ENCODE results near the gene RMC1.
"Not testable (repeated sequence)": the region's sequence is repeated elsewhere in the genome, so short reads cannot be mapped to it uniquely, and the experiment has no call there.

RMC1 gene

DNA sequence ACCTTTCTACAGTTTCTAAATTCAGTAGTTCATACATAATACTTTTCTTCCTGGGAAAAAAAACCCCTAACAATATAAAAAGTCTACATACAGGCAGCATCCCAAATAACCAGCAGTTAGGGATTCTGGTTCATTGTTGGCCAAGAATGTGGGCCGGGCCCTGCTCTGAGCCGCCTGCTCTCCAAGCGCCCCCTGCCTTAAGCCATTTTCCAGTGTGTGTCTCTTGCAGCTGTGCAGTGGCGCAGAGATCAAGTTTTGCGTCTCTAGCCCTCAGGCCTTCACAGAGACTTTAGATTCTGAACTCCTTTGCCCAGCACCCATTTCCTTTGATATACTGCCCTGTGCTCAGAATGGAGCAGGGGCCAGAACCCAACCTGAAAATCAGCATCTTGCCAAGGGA lies 32.9 kb downstream of the RMC1 start:
- no peak for DNase-seq

DNA sequence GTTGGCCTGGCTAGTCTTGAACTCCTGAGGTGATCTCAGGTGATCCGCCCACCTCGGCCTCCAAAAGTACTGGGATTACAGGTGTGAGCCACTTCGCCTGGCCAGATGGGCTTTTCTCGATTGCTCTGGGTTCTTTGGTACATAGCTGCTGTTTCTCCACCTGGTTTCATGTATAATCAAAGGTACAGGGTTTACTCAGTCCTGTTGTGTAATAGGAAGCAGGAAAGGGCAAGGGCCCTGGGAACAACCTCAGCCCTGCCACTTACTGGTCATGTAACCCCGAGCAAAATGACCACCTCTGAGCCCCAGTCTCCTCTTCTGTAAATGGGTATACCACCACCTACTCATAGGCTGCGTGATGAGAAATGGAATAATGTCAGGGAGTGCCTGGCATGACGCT lies 34.0 kb downstream of the RMC1 start:
- DNase-seq: no peak

DNA sequence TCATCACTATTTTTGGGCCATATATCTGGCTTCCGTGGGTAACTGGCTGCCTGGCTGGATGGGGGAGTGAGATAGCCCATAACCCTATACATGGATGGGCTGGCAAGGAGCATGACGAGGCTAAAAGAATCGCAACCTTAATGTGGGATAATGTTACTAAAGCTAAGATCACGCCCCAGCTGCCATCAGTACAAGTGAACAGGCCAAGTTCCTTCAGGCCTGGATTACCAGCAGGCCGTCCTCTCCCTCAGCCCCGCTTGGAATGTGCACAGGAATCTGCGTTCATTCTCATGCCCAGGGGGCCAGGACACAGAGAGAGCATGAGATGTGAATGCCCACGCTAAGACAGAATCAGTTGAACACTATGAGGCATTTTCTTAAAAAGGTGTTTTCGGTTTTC lies 34.7 kb downstream of the RMC1 start:
- DNase-seq: no peak

DNA sequence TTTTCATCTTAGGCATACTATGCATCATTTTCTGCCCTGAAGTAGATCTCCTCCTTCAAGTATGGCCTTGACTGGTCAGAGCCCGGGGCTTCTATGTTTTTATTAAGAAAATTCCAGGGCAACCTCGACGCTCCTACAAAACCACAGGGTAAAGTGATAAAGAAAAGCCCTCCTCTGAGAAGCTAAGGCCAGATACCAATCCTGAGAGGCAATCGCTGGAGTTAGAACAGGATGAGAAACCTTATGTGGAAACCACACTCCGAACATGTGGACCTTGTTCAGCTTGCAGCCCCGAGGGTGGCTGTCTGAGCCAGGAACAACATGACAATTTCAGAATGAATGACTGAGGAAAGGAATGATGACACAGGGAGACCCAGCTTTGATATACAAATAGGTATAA lies 35.6 kb downstream of the RMC1 start:
- DNase-seq: no peak

DNA sequence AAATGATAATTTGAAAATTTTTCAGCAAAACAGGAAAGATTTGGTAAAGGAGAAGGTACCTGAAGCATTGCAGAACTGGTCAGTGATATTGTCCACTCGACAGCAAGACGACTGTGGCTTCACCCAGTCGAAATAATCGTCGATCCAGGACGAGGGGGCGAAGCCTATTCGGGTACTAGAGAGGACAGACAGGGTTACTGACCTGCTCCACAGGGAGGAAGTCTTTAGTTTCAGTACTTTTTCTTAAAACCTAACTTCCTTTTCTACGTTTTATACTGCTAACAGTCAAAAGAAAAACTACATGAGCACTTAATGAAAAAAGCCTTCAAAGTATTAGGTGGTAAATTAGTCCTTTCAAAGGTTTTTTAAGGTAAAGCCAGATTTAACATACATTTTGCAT lies 36.0 kb downstream of the RMC1 start:
- no peak for DNase-seq

DNA sequence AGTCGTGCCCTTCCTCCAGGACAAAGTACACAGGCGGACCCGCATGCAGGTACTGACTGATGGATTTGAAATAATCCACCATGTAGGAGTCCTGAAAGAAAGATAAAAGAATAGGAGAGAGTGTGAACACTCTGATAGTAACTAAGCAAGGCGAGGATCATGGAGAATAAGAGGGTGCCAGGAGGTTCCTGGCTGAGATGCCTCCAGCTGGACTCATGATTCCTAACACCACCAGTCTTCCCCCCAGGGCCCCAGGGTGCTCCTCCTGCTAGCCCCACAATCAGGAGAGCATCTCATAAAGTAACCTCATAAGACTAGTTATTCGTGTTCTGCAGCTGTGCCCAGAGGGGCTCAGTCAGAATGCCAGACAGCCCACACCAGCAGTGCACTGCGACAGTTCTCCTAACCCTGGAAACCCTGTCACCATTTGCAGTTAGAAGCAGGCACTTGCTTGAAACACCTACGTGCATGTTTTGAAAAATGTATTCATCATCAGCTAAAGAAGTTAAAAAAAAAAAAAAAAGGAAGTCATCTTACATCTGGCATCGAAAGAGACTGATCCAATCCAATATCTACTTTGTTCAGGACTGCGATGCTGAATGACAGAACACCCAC lies 36.7 kb downstream of the RMC1 start:
- no peak for DNase-seq

DNA sequence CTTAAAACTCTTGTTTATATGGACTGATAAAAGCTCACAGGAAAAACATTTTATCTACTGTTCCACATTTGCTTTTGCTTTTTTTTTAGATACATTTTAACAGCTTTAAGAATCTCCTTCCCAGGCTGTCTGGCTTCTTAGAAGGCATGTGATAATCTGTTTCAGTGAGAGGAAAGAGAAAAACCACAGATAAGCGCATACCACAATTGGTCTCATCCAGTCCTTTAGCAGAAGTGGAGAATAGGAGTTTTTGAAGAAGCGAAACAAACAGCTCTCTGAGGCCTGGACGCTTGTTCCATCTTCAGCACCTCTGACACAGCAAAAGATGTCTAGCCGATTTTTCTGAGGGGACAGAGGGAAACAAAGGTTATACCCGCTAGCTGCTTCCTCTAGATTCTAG lies 37.6 kb downstream of the RMC1 start:
- DNase-seq: no peak

DNA sequence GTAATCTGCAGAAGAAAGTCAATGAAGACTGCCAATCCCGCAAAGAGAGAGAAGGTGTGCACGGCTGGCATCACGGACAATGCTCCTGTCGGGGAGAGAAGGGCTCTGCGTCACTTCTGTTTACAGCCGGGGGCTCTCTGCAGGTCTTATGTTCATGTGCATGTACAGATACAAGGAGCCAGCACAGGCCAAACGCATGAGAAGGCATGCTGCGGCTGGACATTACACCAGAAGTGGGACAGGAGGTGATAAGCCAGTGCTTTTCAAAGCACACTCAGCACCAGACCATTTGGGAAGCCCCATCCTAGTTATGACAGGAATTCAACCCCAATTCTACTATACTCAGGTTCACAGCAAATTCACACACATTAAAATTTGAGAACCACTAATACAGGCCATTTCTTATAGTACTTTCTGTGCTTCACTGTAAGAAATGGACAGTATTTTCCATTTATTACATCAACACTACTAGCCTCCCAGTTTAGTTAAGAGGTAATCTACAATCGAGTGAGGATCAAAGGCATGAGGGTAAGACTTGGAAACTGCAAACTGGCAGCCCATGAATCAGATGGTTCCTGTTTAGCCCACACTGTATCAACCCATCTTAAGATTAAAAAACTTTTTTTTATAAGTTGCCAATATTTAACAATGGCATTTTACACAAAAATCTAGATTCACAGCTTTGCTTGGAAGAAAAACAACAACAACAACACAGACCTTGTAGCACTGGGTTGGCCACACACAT lies 38.2 kb downstream of the RMC1 start:
- no peak for DNase-seq

DNA sequence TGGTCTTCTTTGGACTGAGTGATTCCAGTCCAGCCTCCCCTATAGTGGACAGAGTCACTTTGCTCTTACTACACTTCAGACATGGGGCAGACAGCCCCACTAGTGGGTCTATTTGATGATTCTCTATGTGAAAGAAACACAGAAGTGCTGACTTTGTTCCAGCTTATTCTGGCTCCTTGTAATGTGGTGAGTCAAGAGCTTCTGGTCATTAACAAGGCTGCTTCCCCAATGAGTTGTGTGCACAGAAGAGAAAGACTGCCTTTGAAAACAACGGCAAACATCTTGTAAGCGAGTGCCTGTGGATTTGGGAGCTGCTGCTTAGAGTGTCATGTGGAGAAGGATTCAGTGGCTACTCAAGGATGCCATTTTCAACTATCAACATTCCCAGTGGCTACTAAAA lies 39.1 kb downstream of the RMC1 start:
- DNase-seq: no peak

DNA sequence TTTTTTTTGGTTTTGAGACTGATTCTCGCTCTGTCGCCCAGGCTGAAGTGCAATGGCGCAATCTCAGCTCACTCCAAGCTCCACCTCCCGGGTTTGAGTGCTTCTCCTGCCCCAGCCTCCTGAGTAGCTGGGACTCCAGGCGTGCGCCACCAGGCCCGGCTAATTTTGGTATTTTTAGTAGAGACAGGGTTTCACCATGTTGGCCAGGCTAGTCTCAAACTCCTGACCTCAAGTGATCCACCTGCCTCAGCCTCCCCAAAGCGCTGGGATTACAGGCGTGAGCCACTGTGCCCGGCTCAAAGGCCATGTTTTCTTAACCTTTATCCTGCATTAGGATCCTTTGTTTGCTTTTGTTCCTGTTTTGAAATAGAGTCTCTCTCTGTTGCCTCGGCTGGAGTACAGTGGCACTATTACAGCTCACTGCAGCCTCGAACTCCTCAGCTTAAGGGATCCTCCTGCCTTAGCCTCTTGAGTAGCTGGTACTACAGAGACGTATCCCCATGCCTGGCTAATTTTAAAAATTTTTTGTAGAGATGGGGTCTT lies 42.0 kb downstream of the RMC1 start:
- no peak for DNase-seq

DNA sequence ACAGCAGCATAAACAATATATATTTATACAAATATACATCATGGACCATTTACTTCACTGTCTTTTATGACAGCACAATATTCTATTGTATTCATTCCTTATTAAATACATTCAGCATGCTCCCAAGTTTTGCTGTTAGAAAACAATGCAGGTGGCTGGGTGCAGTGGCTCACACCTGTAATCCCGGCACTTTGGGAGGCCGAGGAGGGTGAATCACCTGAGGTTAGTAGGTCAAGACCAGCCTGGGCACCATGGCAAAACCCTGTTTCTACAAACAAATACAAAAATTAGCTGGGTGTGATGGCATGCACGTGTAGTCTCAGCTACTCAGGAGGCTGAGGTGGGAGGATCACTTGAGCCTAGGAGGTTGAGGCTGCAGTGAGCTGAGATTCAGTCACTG lies 44.0 kb downstream of the RMC1 start:
- no peak for DNase-seq

DNA sequence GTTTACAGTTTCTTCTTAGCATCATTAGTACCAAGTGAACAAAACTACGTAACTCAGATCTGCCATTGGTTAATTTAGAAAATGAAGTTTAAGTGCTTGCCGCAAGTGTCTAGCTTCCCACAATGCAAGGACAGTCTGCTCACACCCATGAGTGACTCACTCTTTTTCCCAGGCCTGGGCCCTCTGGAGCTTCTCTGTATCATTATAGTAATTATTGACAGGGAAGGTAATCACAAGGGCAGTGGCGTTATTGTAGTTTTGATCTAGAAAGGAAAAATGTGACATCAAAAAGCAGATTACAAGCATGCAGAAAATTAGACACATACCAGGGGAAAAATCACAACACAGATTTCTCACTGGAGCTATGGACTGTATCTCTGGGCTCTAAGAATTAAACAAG lies 44.5 kb downstream of the RMC1 start:
- peak; percentile 2 for DNase-seq

DNA sequence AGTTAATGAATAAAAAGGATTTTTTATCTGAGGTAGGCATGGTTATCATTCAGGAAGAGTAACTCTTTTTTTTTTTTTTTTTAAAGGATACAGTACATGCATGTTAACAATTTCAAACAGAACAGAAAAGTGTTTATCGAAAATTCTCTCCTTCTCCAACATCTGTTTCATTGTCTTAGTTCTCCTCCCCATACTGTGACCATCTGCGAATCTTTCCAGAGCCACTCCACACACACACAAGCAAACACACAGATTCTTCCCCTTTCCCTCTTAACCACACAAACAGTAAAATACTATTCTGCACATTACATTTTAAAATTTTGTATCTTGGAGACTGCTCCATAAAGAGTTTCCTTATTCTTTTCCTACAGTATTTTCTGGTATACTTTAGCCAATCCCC lies 45.0 kb downstream of the RMC1 start:
- DNase-seq: no peak

DNA sequence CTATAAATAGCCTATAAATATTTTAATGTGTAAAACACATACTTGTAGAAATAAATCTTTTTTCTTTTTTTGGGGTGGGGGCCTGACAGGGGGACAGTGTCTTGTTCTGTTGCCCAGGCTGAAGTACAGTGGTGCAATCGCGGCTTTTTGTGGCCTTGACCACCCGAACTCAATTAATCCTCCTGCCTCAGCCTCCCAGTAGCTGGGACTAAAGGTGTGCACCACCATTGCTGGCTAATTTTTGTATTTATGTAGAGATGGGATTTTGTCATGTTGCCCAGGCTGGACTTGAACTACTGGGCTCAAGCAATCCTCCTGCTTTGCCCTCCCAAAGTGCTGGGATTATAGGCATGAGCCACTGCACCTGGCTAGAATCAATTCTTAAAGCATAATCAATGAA lies 45.4 kb downstream of the RMC1 start:
- no peak for DNase-seq

DNA sequence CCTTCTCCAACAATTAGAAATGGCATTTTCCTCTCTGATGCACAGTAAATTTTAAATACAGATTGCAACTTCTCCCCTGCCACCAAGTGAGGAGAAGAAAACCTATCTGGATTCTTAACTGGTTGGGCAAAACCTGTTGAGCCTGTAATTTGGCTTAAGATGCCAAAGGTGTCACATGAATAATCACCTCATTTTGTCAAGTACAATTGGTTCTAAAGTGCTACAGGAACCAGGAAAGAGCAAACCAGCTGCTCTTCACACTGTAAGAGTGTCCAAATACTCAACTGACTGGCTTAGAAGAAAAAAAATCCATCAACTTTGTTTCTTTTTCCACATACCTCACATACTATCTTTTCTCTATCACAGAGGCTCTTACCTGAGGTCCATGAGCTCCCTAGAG lies 47.6 kb downstream of the RMC1 start:
- no peak for DNase-seq

DNA sequence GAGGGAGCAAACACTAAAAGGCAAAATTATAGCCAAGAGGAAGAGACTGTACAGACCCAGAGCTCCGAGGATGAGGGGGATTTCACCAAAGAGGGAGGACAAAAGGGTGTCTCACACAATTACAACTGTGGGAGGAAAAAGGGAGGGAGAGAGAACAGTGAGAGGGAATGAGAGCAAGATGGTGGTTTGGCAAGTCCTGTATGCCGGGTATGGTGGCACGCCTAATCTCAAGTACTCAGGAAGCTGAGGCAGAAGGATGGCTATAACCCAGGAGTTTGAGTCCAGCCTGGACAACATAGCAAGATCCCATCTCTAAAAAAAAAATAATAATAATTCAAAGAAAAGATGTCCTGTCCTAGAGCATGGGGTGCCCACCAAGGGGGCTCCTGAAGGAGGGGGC lies 48.7 kb downstream of the RMC1 start:
- no peak for DNase-seq

DNA sequence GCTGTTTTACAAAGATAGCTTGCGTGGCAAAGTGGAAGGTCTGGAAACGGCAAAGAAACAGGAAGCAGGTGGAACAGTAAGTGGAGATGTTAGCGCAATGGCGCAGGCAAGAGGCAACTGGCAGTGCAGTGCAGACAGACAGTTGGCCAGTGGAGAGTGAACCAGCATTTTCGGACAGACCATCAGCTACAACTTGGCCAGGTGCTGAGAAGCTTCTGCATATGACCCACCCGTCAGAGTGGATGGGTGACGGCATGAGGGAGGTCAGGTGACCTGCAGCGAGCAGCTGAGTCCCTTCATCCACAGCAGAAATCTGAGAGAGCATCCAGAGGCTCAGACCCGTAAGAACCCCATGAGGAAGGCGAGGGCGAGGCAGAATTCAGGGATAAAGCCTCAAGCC lies 49.2 kb downstream of the RMC1 start:
- DNase-seq: no peak

DNA sequence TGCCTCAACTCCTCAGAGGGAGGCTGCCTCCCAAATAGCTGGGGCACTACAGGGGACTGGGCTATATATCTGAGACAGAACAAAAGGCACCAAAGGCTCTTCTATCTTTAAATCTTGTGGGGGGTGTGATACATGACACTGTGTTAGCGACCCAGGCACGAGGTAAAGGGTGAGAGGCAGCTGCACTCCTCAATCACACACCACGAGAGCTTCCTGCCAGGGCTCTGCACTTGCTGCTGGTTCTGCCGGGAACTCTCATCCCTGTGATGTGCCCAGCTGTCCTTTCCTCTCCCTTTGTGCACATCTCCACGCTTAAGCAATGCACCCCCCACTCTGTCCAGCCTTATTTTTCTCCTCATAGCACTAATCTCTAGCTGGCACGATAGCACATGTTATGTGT lies 50.6 kb downstream of the RMC1 start:
- DNase-seq: no peak

DNA sequence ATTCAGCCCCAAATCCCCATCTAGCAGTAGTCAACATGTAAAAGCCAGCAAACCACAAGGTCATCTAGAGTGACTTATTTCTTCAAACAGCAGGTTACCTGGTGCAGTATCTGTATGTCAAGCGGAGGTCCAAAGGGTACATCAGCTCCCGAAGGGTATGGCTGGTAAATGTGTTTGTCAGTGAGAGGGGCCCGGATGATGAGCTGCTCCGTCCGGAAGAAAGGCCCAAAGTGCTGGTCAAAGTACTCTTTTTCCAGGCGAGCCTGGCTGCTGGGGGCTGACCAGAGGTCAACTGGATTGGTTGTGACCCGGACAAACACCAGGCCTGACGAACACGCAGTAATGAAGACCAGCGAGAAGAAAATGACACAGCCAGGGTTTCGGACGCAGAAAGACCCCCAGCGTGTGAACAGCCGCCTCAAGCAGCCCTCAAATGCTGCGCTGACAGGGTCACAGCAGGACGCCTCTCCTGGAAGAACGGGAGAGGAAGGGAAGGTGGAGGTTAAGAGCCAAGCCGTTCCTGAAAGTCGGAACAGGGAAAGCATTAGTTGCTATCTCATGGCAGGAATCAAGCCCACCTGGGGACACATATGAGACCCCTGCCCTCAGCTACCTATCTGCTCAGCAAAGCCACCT lies 53.0 kb downstream of the RMC1 start:
- no peak for DNase-seq

DNA sequence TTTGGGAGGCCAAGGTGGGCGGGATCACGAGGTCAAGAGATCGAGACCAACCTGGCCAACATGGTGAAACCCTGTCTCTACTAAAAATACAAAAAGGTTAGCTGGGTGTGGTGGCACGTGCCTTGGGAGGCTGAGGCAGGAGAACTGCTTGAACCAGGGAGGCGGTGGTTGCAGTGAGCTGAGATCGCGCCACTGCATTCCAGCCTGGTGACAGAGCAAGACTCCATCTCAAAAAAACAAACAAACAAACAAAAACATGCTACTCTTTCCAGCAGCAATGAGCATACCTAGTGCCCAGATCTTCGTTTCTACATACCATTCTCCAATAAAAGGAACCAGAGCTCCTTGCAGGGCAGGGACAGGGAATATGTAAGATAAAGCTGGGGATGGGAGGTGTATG lies 54.2 kb downstream of the RMC1 start:
- DNase-seq: not testable (repeated sequence)

DNA sequence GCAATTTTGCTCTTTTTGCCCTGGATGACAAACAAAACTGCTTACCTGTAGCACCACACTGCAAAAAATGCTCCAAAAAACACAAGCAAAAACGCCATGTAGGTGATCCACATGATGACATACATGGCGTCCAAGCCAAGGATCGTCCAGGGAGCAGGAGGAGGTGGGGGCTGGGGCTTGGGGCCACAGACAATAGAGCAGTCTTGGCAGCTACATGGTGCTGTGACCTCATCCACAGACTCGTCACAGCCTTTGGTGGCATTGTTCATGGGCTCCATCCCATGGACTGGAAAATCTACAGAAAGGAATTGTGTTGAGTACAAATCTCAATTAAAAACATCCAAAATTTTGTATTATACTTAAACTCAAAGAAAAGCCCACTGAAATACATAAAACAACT lies 56.9 kb downstream of the RMC1 start:
- no peak for DNase-seq

DNA sequence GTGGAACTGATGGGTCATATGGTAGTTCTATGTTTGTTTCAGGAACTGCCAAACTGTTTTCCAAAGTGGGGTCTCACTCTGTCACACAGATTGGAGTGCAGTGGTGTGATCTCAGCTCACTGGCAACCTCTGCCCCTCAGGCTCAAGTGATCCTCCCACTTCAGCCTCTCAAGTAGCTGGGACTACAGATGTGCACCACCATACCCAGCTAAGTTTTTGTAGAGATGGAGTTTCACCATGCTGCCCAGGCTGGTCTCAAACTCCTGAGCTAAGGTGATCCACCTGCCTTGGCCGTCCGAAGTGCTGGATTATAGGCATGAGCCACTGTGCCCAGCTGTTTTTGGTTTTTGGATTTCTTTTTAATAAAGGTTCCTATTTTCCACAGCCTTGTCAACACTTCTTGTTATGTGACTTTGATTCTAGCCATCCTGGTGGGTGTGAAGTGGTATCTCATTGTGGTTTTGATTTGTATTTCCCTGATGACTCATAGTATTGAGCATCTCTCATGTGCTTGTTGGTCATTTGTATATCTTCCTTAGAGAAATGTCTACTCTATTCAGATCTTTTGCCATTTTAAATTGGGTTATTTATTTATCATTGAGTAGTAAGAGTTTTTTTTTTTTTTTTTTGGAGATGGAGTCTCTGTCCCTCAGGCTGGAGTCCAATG lies 60.2 kb downstream of the RMC1 start:
- no peak for DNase-seq

DNA sequence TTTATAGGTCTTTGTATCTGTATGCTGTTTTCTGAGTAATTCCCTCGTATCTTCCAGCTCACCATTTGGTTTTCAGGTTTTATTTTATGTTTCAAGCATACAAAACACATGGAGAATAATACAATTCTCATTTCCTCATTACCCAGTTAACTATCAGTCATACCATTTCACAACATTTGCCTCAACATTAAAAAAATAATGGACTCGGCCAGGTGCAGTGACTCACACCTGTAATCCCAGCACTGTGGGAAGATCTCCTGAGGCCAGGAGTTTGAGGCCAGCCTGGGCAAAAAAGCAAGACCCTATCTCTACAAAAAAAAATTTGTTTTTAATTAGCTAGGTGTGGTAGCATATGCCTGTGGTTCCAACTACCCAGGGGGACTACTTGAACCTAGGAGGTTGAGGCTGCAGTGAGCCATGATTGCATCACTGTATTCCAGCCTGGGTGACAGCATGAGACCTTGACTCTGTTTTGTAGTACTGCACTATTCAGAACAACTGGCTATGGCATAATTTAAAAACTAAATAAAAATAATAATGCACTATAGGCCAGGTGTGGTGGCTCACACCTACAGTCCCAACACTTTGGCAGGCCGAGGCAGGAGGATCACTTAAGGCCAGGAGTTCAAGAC lies 62.7 kb downstream of the RMC1 start:
- DNase-seq: no peak
